IMR-90 (cell line): Measurements from ENCODE around the gene ACTN1. TPM values are rescaled to one million over a fixed set of nuclear protein-coding genes. Genes with fewer than 3 reads are reported as not detected.
A peak's percentile ranks its signal among the peaks of the same experiment; 100 is the strongest.

Source experiments
- ATAC-seq: fragments of 200-7000 bp; cut with Tn5 transposase; 2 replicates; pipeline ENCODE4 v1.9.1; 2020; ENCODE audit warnings: low read depth, mild to moderate bottlenecking, moderate library complexity
- BruUV-seq: library from RNA; stranded (reverse); fragments of 400-500 nt; replicated peaks from 2 replicates; lab custom pipeline; 2021; lab: Mats Ljungman, UMichigan
- CTCF ChIA-PET: fragments of 300-600 bp; formaldehyde crosslinking; extraction: SDS; loops from one replicate; lab custom pipeline; 2021; ENCODE audit warnings: antibody characterized with exemption; lab: Yijun Ruan, JAX
- POLR2A ChIA-PET: fragments of 300-600 bp; sonication (Branson Sonifier 250); formaldehyde crosslinking; loops from one replicate; lab custom pipeline; 2022; ENCODE audit warnings: antibody characterized with exemption; ENCODE audit not compliant: unreplicated experiment; lab: Charles Lee
- DNase-seq: peaks from one replicate; pipeline ENCODE4 v3.0.0; 2013
- H2AFZ ChIP-seq: replicated peaks from 2 replicates; pipeline ENCODE3; 2013; ENCODE audit warnings: low read length, mild to moderate bottlenecking; ENCODE audit not compliant: poor library complexity
- H2AK5ac ChIP-seq: 2 replicates; pipeline ENCODE4 v1.6.1; 2013; ENCODE audit warnings: low read depth, low read length, inconsistent platforms
- H2AK9ac ChIP-seq: replicated peaks from 2 replicates; pipeline ENCODE3; 2013; ENCODE audit warnings: mild to moderate bottlenecking, low read depth, low read length, moderate library complexity; ENCODE audit not compliant: poor library complexity
- H2BK120ac ChIP-seq: 2 replicates; pipeline ENCODE4 v1.6.1; 2013; ENCODE audit warnings: low read depth, low read length, inconsistent platforms
- H2BK15ac ChIP-seq: 3 replicates; pipeline ENCODE4 v1.6.1; 2013; ENCODE audit warnings: low read depth, low read length, inconsistent platforms
- H2BK20ac ChIP-seq: 2 replicates; pipeline ENCODE4 v1.6.1; 2013; ENCODE audit warnings: low read depth, mild to moderate bottlenecking, inconsistent platforms, low read length, moderate library complexity
- H2BK5ac ChIP-seq: 2 replicates; pipeline ENCODE4 v1.6.1; 2013; ENCODE audit warnings: mild to moderate bottlenecking, low read depth, low read length, inconsistent platforms; ENCODE audit not compliant: poor library complexity, severe bottlenecking
- H3K14ac ChIP-seq: replicated peaks from 2 replicates; pipeline ENCODE4 v1.6.1; 2013; ENCODE audit warnings: low read depth, low read length, inconsistent platforms
- H3K18ac ChIP-seq: 2 replicates; pipeline ENCODE4 v1.6.1; 2013; ENCODE audit warnings: low read depth, low read length, control low read depth
- H3K23ac ChIP-seq: 2 replicates; pipeline ENCODE4 v1.6.1; 2013; ENCODE audit warnings: low read depth, low read length, inconsistent platforms
- H3K27ac ChIP-seq: 2 replicates; pipeline ENCODE4 v1.5.1; 2013; ENCODE audit warnings: mild to moderate bottlenecking, control low read depth, low read length; ENCODE audit not compliant: insufficient read depth
- H3K27me3 ChIP-seq: 2 replicates; pipeline ENCODE4 v1.6.1; 2013; ENCODE audit warnings: low read length; ENCODE audit not compliant: control insufficient read depth, insufficient read depth
- H3K36me3 ChIP-seq: 2 replicates; pipeline ENCODE4 v1.6.1; 2013; ENCODE audit warnings: low read length, mixed read lengths; ENCODE audit not compliant: control insufficient read depth, insufficient read depth
- H3K4ac ChIP-seq: 2 replicates; pipeline ENCODE4 v1.6.1; 2013; ENCODE audit warnings: low read depth, low read length, inconsistent platforms
- H3K4me1 ChIP-seq: 2 replicates; pipeline ENCODE4 v1.6.1; 2013; ENCODE audit warnings: low read length, mixed read lengths; ENCODE audit not compliant: control insufficient read depth, insufficient read depth
- H3K4me2 ChIP-seq: 2 replicates; pipeline ENCODE4 v1.6.1; 2013; ENCODE audit warnings: low read depth, mild to moderate bottlenecking, control low read depth, low read length, moderate library complexity
- H3K4me3 ChIP-seq: 2 replicates; pipeline ENCODE4 v1.5.1; 2013; ENCODE audit warnings: low read depth, mild to moderate bottlenecking, control low read depth, low read length, moderate library complexity; ENCODE audit not compliant: insufficient read depth
- H3K56ac ChIP-seq: 2 replicates; pipeline ENCODE4 v1.6.1; 2013; ENCODE audit warnings: low read length, inconsistent platforms; ENCODE audit not compliant: insufficient read depth; ENCODE audit errors: extremely low read depth
- H3K79me1 ChIP-seq, 2 experiments: 2 replicates each; pipeline ENCODE4 v1.6.1; 2013; ENCODE audit warnings: low read length in 2 of 2, inconsistent platforms in 1 of 2, low read depth in 1 of 2
- H3K9ac ChIP-seq: 2 replicates; pipeline ENCODE4 v1.6.1; 2013; ENCODE audit warnings: low read depth, low read length, control low read depth
- H3K9me1 ChIP-seq: 2 replicates; pipeline ENCODE4 v1.6.1; 2013; ENCODE audit warnings: low read length, inconsistent platforms; ENCODE audit not compliant: insufficient read depth
- H3K9me3 ChIP-seq: 2 replicates; pipeline ENCODE4 v1.6.1; 2013; ENCODE audit warnings: low read length; ENCODE audit not compliant: control insufficient read depth, insufficient read depth
- H4K20me1 ChIP-seq: 2 replicates; pipeline ENCODE4 v1.6.1; 2013; ENCODE audit warnings: low read length, inconsistent platforms; ENCODE audit not compliant: insufficient read depth
- H4K5ac ChIP-seq: 2 replicates; pipeline ENCODE4 v1.6.1; 2013; ENCODE audit warnings: mild to moderate bottlenecking, low read depth, low read length, control low read depth
- H4K8ac ChIP-seq, 2 experiments: 2 replicates each; pipeline ENCODE4 v1.6.1; 2013; ENCODE audit warnings: low read depth in 2 of 2, low read length in 2 of 2, control low read depth in 1 of 2, inconsistent platforms in 1 of 2
- H4K91ac ChIP-seq: 2 replicates; pipeline ENCODE4 v1.6.1; 2013; ENCODE audit warnings: low read depth, low read length, inconsistent platforms; ENCODE audit not compliant: insufficient read depth
- BHLHE40 ChIP-seq: fragments of 150-350 bp; IDR thresholded peaks from 2 replicates; pipeline ENCODE4 v1.6.1; 2016; ENCODE audit warnings: mild to moderate bottlenecking, low read depth, low read length
- CHD1 ChIP-seq: IDR thresholded peaks from 2 replicates; pipeline ENCODE4 v1.6.1; 2012; ENCODE audit warnings: low read depth, low read length, improper control_type of control experiment
- WGBS, 2 experiments: methylation state at CpG; one replicate each; pipeline versions ENCODE4 v1.1.5 to v1.1.7; 2013; ENCODE audit warnings: missing lambda C conversion rate in 2 of 2; ENCODE audit not compliant: insufficient read length in 1 of 2; ENCODE audit errors: extremely low coverage in 2 of 2; 5-methylcytosine and 5-hydroxymethylcytosine counted together
- dilution Hi-C: fragments of 300-500 bp; cut with HindIII; formaldehyde crosslinking; loops from one replicate; pipeline ENCODE4 v1.14.3; 2018; ENCODE audit warnings: low sequenced_read_pairs; ENCODE audit not compliant: unreplicated experiment
- in situ Hi-C: fragments of 300-500 bp; cut with MboI; formaldehyde crosslinking; loops from 3 replicates; pipeline ENCODE4 v1.14.3; 2019; ENCODE audit warnings: low sequenced_read_pairs, inconsistent platforms, mixed read lengths
- intact Hi-C: fragments of 100-400 bp; cut with micrococcal nuclease; formaldehyde crosslinking; loops from 2 replicates; pipeline ENCODE4 v1.10.0; 2022
- polyA plus RNA-seq, 3 experiments: library from polyadenylated mRNA; depleted of rRNA; stranded (reverse); fragments of >200 nt; gene quantifications; 2 replicates each; pipeline ENCODE4 v1.2.3, GENCODE V29; 2012; ENCODE audit warnings: low replicate concordance in 1 of 3
- total RNA-seq: library from RNA; depleted of rRNA; stranded (reverse); fragments of >200 nt; gene quantifications from 2 replicates; pipeline ENCODE4 v1.2.3, GENCODE V29; 2012

Gene ACTN1
- total and polyA plus RNA-seq, 2 of the 4 experiments (the other 2 are of a cell fraction): 684 to 766 TPM

- in situ Hi-C loops (no loop called here), dilution Hi-C loops (no loop called here), intact Hi-C loops (no loop called here)
- 0 out of 2 replicates have a peak overlapping the region, but pooled peaks have one; percentile 46 for H3K23ac ChIP-seq
- no peak overlapping the region for H3K14ac ChIP-seq
- no peaks in the 10 kb centered on the region for H3K27me3 ChIP-seq
- no peak overlapping the region for H4K5ac ChIP-seq
- H3K79me1 ChIP-seq: peaks cover 74 to 97% of the 10 kb centered on the region in 2 experiments
- no peak overlapping the region for H3K4me3 ChIP-seq
- TF ChIP-seq CHD1: no peak
- no peak for TF ChIP-seq BHLHE40
- DNase-seq (no peak), ATAC-seq (no peak)
- no peak overlapping the region for H2AK5ac ChIP-seq
- H3K56ac ChIP-seq: no peak overlapping the region
- peaks cover 94% of the 10 kb centered on the region for H4K20me1 ChIP-seq
- H2AK9ac ChIP-seq: no peak overlapping the region
- peaks cover 20% of the 10 kb centered on the region for H3K4me1 ChIP-seq
- no peak overlapping the region for H2BK20ac ChIP-seq
- no peak overlapping the region for H3K4me2 ChIP-seq
- no peak overlapping the region for H3K9ac ChIP-seq
- WGBS, 2 experiments: 88% methylated on average over 5 of the region's 9 CpGs; no CpG with 5 or more reads in 1 of the 2 experiments
- ChIA-PET CTCF (no interaction called here), POLR2A (no interaction called here)
- no peak overlapping the region for H3K4ac ChIP-seq
- no peak overlapping the region for H2BK15ac ChIP-seq
- BruUV-seq: no TSS peak
- no peaks in the 10 kb centered on the region for H3K9me3 ChIP-seq
- H2BK5ac ChIP-seq: no peak overlapping the region
- H3K36me3 ChIP-seq: peaks cover 92% of the 10 kb centered on the region
- no peak overlapping the region for H2BK120ac ChIP-seq
- peaks cover 40% of the 10 kb centered on the region for H3K9me1 ChIP-seq
- H4K8ac ChIP-seq: no peak overlapping the region
- H3K18ac ChIP-seq: no peak overlapping the region
- H2AFZ ChIP-seq: no peak overlapping the region
- H3K27ac ChIP-seq: no peak overlapping the region
- no peak overlapping the region for H4K91ac ChIP-seq
Measured at GRCh38 chr14:68897559-68898155, 81.4 kb downstream of the ACTN1 start.
